IPS DF 19.7 (cell line): ENCODE data around the gene CNOT4.
"Not testable (repeated sequence)": the region's sequence is repeated elsewhere in the genome, so short reads cannot be mapped to it uniquely, and the experiment has no call there.

Experiments
- DNase-seq: peaks from one replicate; pipeline ENCODE4 v3.0.0-alpha.2; 2013; ENCODE audit warnings: low read depth, low spot score

CNOT4 gene

DNA sequence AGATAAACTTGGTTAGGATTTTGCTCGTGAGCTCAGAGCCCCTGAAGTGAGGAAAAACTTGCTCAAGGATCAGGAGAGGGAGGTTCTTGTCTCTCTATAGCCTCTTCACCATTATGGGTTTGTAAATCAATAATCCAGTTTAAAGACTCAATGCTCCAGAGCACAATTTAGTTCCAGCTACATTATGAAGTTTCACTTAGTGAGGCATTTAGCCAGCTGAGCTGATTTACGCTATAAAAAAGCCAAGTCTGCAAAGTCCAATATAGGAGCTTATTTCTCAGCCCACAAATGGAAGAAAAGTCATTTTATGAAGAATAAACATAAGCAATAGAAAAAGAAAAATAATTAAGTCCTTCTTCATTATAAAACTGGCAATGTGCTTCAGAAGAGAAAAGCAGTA lies 145.7 kb downstream of the CNOT4 start:
- no peak for DNase-seq

DNA sequence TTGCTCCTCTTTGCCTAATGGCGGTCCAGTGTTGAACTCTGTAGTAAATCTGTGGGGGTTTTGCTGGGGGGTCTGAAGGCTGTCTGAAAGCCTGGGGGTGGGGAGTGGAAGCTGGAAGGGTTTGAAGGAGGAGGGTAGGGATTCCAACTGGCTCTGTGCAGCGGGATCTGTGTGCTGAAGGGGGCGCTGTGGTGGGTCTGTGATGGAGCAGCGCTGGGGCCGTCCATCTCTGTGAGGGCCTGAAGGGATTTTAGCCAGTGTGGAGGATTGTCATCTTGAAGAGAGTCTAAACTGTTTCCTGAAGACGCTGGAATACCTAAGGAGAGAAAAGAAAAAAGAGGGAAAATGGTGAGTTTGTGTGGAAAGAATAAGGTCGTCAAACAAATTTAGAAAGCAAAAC lies 147.0 kb downstream of the CNOT4 start:
- DNase-seq = no peak

DNA sequence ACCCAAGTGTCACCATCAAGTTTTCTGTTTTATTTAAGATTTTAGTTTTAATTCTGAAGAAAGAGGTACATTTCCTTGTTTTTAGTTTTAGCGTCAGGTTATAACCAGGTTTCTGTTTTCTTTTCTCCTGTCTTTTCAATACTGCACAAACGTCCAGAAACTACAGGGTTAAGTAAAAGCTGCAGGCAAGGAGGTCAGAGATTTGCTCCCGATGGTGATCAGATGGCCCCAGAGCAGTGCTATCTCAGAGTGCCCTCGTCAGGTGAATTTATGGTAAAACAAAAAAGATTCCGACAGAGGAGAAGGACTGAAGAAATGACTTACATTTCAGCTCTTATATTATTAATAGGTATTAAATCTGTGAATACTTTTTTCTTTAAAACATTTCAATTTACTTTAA lies 148.1 kb downstream of the CNOT4 start:
- no peak for DNase-seq

DNA sequence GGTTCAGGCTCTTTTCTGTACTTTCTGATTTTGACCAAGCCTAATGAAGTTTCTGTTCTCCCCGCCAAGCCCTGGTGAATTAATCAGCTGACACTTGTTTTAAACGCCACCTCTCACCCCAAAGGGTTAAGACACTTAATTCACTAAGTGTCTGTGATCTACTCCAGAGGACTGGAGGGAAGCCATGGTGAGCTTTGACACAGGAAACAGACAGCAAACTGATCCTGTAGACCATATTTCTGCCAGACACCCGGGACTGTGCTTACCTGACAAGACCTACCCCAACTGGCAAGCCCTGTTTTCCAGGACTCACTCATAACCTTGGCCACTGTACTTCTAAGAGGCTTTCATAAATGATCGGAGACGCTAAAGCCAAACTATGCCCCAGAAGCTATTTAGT lies 150.3 kb downstream of the CNOT4 start:
- DNase-seq = no peak

DNA sequence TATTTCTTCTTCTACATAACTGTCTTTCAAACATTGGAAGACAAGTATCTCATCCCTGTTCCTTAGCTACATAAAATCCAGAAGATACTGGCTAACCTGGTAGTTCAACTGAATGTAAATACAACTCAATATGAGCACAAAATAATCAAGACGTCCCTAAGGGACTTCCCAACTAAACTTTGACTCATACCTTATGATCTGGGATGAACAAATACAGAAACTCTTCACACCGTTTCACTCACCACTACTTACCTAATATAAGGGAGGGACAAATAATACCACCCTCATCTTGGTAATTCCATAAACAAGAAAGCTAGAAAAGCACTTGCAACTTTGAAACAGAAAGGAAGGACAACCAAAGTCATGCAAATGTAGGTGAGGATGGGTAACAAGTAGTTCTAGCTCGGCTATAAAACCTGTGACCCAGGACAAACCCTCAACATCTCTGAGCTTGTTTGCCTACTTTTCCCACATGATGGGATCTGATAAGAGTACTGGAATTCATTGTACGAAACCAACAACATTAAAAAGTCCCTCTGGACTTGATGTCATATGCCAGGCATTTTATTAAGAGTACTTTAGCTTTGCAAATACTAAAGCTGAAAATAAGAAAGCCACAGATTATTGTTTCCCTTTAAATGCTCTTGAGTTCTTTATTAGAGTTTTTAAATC lies 154.4 kb downstream of the CNOT4 start:
- no peak for DNase-seq

DNA sequence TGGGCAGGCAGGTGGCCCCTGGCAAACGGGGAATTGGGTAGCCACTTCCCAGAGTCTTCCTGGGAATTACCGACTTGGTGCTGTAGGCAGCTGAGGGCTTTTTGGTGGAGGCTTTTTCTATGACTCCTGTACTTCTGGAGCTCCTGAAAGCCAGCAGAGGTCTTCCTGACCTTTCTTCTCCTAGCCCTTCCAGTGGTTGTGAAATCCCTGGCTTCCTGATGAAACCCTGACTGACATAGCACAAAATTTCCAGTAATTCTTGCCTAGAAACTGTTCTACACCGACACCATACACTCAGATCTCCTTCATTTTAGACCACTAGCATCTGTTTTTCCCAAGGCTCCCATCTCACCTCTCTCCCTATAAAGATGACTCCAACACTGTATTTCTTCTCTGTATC lies 156.1 kb downstream of the CNOT4 start:
- no peak for DNase-seq

DNA sequence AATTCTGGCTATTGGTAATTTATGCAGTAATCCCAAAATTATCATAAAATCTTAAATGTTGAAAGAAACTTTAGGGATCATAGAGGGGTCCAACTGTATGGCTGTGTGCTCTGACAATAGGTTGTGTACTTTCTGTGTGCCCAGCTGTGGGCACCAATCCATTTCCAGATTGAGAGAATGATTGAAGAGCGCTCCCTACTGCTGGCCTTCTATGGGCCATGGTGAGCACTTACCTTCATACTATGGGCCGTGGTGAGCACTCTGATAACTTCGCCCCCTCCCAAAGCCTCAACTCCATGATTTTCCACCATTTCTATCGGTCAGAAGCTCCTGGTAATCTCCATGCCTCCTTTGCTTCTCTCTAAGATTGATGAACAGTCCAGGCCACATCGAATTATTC lies 157.6 kb downstream of the CNOT4 start:
- no peak for DNase-seq

DNA sequence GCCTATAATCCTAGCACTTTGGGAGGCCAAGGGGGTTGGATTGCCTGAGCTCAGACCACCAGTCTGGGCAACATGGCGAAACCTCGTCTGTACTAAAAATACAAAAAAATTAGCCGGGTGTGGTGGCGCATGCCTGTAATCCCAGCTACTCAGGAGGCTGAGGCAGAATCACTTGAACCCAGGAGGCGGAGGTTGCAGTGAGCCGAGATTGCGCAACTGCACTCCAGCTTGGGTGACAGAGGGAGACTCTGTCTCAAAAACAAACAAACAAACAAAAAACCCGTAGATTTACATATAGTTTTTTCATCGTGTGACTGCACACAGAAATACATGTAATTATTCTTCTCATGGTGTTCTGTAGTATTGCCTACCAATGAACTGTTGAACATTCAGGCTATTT lies 158.8 kb downstream of the CNOT4 start:
- not testable (repeated sequence) for DNase-seq

DNA sequence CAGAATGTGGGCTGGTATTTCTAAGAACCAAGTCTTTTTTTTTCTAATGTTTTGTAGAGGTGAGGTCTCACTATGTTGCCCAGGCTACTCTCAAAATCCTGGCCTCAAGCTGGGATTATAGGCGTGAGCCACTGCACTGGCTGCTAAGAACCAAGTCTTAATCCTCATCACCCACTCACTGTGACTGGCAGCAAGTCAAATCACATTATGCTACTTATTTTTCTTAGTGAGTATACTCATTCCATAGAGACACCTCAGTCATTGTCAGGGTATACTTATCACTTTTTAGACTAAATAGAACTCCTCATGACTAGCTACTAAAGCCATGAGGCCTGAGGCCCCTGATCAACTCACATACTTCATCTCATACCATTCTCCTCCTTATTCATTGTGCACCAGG lies 160.2 kb downstream of the CNOT4 start:
- DNase-seq = no peak

DNA sequence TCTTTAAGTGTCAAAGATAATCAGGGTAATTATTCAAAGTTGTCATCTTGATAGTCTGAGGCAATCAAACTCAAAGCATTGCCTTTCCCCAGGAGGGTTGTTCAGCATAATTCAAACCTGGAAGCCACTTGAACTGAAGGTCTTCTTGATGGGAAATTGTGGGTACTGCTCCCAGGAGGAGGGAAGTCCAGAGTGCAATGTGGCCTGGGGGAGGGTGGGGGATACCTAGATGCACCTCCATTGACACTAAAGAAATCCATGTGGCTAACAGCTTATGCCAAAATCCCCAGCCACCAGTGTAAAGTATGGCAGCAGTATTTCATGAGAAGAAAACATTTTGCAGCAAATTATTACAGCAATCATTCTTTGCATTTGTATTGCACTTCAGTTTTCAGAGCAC lies 161.4 kb downstream of the CNOT4 start:
- DNase-seq = no peak

DNA sequence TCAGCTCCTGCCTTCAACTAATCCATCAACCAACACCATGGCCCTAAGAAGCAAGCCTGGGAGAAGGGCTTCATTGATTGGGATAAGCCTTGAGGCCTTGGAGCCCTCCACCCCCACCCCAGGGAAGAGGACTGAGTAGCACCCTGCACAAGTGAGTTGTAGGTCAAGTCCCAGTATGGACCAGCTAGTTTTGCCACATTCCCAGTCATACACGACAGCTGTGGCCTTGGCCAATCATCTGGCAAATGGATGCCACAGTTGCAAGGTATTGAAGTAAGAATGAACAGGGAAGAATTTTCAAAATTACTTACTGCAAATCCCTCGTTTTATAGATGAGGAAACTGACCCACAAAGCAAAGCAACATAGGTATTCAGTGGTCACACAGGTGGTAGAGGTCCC lies 166.5 kb downstream of the CNOT4 start:
- no peak for DNase-seq

DNA sequence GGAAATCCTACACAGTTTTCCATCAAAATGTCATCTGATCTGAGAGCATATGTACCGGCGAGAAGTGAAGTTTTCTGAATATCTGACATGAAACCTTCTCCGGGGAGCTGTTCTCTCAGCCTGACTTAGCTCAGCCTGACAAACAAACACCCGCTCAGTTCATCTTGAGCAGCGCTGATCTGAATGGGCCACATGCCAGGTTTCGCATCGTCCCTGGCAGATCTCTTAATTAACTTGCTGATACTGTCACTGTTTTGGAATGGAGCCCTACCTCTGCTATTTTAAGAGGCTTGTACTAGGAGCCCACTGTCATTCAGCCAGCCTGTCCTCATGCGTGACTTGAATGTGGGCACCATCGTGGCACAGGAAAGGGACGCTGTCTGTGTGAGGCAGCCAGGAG lies 167.0 kb downstream of the CNOT4 start:
- DNase-seq = no peak

DNA sequence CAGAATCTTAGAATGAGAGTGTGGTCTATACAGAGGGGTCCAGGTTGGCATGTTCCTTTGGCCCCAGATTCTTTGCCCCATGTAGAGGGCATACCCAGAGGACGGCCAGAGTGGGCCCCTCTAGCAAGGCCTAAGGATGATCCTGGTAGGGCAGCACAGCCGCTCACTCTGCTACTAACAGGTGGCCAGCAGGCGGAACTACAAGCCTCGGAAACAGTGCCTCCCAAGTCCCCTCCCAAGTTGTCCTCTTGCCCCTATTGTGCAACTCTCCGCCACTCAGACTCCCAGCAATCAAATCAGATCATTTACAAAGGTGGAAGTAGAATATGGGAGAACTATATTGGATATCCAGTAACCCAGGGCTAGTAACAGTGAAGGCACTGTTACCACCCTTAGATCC lies 168.9 kb downstream of the CNOT4 start:
- no peak for DNase-seq

DNA sequence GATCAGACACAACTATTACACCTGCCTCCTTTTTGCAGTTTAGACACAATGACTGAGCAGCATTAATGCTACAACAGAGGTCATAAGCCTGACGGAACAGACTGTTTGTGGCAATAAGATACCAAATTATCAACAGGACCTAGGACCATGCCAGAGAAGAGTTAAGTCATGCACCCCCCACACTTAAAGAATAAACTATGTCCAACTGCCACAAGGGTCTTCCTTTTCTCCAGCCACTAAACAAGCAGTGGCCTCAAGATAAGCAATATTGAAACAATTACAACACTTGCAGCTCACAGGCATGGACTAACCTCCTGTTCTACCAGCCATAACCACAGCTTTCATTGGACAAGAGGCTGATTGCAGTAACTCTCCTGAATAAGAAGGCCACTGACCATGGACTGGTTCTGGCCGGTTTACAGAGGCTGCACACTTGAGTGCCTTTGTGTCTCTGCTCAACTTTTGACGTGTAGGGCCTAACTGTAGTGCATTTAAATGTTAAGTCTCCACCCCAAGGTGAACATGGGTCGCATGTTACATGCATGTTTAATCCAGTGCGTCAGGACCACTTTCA lies 171.8 kb downstream of the CNOT4 start:
- no peak for DNase-seq

DNA sequence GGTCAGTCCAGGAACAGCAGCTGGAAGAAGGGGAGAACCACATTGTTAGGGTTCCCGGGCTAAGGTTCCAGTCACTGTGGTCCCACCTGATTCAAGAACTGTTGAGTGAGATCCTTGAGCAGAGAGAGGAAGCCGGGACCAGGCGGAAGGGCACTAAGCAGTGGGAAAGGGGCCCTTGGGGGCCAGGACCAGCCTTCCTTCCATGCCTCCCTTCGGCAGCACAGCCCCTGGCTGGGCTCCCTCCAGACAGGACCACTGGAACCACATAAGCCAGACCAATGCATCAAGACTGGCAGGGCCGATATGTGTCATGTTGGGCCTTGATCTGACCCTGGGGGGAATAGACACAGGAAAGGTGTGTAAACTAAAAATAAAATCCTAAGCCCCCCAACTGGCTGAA lies 172.4 kb downstream of the CNOT4 start:
- DNase-seq = no peak

DNA sequence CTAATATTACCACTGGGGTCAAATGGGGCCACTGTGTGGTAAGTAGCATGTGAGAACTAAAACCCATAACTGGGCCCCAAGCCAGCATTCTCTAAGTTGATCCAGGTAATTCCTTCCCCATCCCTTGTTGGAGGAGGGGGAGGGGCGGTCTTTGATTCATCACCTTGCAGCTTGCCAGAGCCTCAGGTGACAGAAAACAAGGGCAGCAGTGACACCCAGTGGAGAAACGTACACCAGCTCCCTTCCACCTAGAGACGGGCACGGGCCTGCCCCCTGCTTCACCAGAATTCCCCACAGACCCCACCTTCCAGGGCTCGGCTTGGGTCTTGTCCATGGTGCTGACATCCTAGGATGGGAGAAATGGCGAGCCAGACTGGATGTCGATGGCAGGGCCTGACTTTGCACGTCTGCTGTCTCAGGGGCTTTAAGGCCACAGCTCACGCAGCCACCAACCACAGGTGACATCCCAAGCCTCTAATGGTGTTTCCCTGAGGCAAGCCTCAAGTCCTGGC lies 174.2 kb downstream of the CNOT4 start:
- peak; percentile 91 for DNase-seq

DNA sequence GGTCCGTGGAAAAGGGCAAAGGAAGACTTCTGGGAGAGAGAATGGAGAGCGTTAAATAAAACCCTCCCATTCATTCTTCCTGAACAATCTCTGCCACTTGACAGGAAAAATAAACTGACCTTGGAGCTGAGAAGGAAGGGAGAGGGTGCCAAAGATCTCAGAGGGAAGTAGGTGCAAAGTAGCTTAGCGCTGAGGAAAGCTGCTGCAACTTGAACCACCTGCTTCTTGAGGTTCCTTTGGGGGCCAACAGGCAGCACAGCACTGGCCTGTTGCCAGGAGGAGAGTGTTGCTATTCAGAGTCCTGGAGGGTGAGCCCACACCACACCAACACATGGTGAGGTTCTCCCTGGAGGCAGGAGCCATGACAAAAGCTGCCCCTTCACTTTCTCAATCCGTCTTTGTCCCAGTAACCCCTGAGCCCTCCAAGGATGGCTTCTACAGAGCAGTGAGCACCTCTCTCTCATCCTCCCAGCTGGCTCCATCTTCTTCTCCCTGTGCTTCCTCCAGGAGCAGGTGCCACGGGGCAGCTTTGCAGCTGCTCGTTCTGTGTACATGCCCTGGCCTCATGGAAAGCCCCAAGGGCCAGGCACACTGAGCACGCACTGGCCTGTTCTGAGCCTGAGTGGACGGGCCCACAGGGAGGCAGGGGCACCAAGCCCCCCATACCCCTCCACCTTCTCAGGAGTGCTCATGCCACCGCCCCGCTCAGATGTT lies 174.9 kb downstream of the CNOT4 start:
- DNase-seq = no peak

DNA sequence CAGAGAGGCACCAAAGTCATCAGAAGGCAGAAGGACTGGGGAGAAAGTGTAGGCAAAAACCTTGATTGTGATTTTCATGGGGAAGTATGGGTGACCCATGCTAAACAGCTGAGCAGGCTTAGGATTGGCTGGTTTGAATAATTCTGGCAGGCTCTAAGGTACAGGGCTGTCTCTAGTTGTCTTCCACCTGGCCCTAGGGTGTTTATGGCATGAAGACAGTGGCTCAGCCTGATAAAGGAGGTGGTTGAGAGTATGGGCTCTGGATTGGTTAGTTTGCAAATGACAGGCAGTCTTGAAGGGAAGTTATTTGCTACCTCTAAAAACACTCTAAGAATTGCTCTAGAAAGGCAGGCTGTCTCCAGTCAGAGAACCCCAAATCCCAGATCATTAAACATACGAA lies 176.0 kb downstream of the CNOT4 start:
- no peak for DNase-seq

DNA sequence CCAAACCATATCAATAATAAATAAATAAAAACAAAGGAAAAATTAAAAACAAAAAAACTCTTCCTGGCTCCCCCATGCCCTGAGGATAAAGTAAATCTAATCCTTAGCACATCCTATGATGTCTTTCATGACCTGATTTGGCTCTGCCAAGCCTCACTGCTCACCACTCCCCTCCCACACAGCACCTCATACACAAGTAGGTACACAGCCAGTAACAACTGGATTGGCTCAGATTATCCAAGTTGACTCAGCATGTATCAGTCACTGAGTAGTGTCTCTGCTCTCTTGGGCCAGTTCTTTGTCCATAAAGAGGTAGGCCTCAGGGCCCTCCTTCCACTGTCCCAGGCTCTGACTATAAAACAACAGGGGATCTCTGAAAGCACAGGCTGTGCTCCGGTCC lies 176.7 kb downstream of the CNOT4 start:
- DNase-seq = no peak

DNA sequence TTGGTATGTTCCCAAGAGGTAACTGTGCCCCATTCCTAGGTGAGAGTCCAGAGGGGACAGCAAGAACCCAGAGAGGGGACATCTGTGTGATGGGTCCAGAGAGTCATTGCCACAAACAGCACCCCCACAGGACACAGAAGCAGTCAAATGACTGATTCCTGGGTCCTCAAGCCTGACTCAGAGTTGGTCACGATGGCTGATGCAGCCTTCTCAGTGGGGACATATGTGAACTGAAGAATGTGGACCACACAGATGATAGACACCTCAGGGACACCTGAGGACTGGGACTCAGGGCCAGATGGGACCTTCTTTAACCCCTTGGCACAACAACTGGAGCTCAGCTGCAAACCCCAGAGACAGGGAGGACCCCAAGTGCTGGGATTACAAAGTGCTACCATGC lies 179.8 kb downstream of the CNOT4 start:
- no peak for DNase-seq

DNA sequence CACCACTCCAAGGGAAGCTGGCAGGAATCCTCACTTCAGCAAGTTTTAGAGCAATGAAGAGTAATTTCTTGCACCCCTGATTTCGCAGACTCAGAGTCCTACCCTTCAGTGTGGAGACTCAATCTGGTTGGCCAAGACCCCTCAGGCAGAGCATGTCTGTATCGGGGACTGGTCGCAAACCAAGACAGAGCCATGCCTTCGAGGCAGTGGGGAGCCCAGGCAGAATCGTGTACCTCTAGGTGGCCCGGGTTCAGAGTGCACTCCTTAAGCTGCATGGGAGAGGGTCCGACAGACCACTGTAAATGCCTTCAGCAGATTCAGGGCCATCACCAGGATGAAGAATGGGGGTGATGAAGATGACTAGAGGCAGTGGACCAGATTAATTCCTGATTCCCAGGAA lies 181.4 kb downstream of the CNOT4 start:
- no peak for DNase-seq

DNA sequence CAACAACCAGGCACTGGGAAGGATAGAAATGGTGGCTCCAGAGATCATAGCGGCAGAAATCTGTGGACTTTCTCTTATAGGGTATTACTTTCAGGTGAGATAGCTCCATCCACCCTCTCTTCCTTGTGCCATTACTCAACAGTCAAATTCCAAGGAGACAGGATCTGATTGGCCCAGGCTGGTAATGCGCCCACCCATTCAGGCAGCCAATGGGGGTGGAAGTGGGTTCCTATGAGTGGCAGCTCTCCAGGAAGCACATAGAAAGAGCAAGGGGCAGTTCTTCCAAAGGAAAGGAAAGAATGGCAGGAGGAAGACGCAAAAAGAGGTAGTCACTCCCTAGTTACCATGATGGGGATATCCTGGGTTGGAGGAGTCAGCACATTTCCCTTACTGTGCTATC lies 181.8 kb downstream of the CNOT4 start:
- no peak for DNase-seq

DNA sequence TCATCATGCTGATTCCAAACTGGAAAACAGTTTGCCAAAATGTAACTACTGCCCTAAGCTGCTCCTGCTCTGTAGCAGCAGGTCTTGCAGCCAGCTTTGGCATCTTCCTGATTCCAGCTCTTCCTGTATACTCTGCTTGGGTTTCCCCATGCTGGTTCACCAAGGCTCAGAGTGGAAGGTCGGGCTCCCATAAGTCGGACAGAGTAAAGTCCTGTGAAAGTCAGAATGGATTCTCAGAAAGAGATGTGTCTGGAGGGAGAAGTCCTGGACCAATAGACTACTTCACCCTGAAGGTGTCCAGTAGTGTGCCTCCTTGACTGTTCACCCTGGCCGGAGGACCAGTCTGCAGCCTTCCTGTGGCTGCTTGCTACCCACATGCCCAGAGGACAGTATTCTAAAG lies 182.4 kb downstream of the CNOT4 start:
- DNase-seq = no peak
